Ectodermal cell (in vitro differentiated cells): ENCODE results near the gene TIGD6.

Source experiments
- H3K27ac ChIP-seq: 2 replicates; pipeline ENCODE4 v1.7.0; 2013; ENCODE audit warnings: mild to moderate bottlenecking, low read depth, low read length; ENCODE audit not compliant: insufficient read depth, poor library complexity, severe bottlenecking
- H3K27me3 ChIP-seq: 2 replicates; pipeline ENCODE4 v1.7.0; 2013; ENCODE audit warnings: mild to moderate bottlenecking, low read length; ENCODE audit not compliant: insufficient read depth, control insufficient read depth, poor library complexity, severe bottlenecking
- H3K36me3 ChIP-seq: one replicate; pipeline ENCODE4 v1.7.0; 2013; ENCODE audit warnings: low read length; ENCODE audit not compliant: control insufficient read depth, insufficient read depth
- H3K4me1 ChIP-seq: one replicate; pipeline ENCODE4 v1.7.0; 2013; ENCODE audit warnings: low read length; ENCODE audit not compliant: control insufficient read depth, insufficient read depth
- H3K4me3 ChIP-seq: 2 replicates; pipeline ENCODE4 v1.7.0; 2013; ENCODE audit warnings: low read depth, low read length, control low read depth; ENCODE audit not compliant: insufficient read depth
- H3K9me3 ChIP-seq: 2 replicates; pipeline ENCODE4 v1.7.0; 2013; ENCODE audit warnings: mild to moderate bottlenecking, low read length, moderate library complexity; ENCODE audit not compliant: control insufficient read depth
- WGBS, 2 experiments: methylation state at CpG; one replicate each; pipeline ENCODE4 v1.1.7; 2013; ENCODE audit warnings: missing lambda C conversion rate in 2 of 2; 5-methylcytosine and 5-hydroxymethylcytosine counted together

The TIGD6 gene

DNA sequence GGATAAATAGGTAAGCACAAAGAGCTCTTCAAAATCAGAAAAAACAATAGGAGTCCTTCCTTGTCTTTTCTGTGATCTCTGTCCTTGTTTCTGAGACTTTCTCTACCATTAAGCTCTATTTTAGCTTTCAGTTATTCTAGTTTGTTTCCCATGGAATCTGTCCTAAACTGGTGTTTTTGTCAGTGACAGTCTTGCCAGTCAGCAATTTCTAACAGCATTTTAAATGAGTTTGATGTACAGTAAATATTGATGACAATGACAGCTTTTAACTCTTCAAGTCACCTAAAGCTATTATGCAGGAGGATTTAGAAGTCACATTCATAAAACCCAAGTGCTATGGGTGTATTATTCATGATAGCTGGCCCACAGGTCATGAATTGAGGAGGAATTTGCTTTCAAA lies 17.9 kb downstream of the TIGD6 start:
- H3K4me3 ChIP-seq: no peak overlapping the region
- peaks cover 5% of the 10 kb centered on the region for H3K36me3 ChIP-seq

DNA sequence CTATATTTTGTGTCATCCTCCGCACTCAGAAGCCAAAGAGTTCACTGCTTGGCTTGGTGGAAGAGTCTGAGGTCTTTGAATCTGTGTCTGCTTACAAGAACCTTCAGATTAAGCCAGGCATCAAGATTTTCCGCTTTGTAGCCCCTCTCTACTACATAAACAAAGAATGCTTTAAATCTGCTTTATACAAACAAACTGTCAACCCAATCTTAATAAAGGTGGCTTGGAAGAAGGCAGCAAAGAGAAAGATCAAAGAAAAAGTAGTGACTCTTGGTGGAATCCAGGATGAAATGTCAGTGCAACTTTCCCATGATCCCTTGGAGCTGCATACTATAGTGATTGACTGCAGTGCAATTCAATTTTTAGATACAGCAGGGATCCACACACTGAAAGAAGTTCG lies 19.2 kb downstream of the TIGD6 start:
- Histone ChIP-seq H3K4me1 (no peaks in the 10 kb centered on the region), H3K36me3 (peaks cover 5% of the 10 kb centered on the region), H3K27ac (no peak overlapping the region), H3K4me3 (no peak overlapping the region), H3K9me3 (no peaks in the 10 kb centered on the region), H3K27me3 (no peaks in the 10 kb centered on the region)
- 82 to 86% methylated on average over 3 of the region's 3 CpGs for WGBS, 2 experiments

More for the DNA sequence above, 17.9 kb downstream of the TIGD6 start:
- Histone ChIP-seq H3K4me1 (no peaks in the 10 kb centered on the region), H3K27me3 (no peaks in the 10 kb centered on the region), H3K27ac (no peak overlapping the region), H3K9me3 (no peaks in the 10 kb centered on the region)

DNA sequence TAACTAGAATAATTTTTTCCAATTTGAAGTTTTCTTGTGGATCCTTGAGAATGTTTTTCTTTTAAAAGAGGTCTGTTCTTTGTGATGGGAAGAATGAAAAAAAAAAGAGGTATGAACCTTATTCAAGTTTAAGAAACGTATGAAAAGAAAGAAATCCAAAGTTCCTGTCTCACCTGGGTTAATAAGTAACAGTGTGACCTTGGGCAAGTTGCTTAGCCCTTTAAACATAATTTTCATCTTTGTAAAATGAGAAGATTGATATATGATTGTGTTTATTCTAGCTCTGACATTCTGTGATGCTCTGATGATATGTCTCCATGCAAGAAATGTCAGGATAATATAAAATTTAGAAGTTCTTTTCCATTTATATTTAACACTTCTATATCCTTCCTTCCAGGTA lies 20.6 kb downstream of the TIGD6 start:
- Histone ChIP-seq H3K27ac (no peak overlapping the region), H3K9me3 (no peaks in the 10 kb centered on the region), H3K4me3 (no peak overlapping the region), H3K36me3 (peaks cover 5% of the 10 kb centered on the region), H3K4me1 (no peaks in the 10 kb centered on the region), H3K27me3 (no peaks in the 10 kb centered on the region)
- 100% methylated on average over 1 of the region's 1 CpG for WGBS, 2 experiments

DNA sequence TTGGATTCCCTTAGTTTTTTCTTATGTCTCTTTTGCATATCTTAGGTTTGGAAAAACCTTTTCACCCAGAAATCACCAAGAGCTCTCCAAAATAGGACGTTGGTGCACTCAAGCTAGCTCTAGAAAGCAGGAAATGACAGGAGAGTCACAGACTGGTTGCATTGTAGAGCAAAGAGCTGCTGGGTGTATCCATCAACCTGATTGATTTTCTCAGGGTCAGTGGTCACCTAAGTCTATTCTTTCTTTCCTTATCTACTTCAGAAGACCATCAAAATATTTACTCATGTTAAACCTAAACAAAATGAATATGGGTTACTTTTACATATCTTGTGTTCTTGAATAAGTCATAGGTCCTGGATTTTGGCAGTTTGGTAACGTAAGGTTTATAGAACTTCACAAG lies 25.0 kb downstream of the TIGD6 start:
- peaks cover 4% of the 10 kb centered on the region for H3K36me3 ChIP-seq
- no peak overlapping the region for H3K4me3 ChIP-seq
- H3K9me3 ChIP-seq: no peaks in the 10 kb centered on the region
- H3K4me1 ChIP-seq: no peaks in the 10 kb centered on the region
- no peaks in the 10 kb centered on the region for H3K27me3 ChIP-seq
- WGBS, 2 experiments: 80 to 85% methylated on average over 2 of the region's 2 CpGs
- H3K27ac ChIP-seq: peak overlapping the region; percentile 26

DNA sequence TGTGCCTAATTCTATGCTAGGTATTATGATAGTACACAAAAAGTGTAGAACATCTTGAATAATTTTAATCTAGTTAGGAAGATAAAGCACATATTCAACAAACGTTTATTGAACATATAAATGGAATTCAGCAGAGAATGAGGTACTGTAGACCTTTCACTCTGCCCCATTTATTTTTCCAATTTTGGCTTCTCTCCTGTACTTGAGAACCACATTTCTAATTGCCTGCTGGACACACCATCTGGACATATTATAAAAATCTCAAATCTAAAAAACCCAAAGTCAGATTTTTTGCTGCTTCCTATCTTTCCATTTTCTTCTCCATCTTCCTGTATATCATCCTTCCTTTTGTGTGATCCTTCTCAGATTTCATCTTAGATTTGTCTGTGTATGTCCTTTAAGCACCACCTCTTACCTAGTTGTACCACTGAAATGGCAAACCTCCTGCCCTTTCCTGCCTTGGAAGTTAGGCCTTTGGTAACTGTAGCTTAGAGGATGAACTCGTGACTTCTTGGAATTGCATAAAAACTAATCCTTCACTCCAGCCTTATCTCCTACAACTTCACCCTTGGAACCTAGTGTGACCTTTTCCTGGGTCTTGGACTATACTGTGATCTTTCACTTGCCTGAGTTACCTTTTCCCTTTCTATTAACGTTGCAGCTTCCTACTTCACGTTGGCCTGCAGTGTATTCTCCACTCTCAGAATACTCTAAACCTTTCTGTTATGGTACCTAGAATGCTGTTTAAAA lies 31.1 kb downstream of the TIGD6 start:
- Histone ChIP-seq H3K27ac (no peak overlapping the region), H3K36me3 (no peaks in the 10 kb centered on the region), H3K4me1 (no peaks in the 10 kb centered on the region), H3K4me3 (no peak overlapping the region), H3K27me3 (no peaks in the 10 kb centered on the region), H3K9me3 (no peaks in the 10 kb centered on the region)
- 85 to 98% methylated on average over 4 of the region's 4 CpGs for WGBS, 2 experiments

DNA sequence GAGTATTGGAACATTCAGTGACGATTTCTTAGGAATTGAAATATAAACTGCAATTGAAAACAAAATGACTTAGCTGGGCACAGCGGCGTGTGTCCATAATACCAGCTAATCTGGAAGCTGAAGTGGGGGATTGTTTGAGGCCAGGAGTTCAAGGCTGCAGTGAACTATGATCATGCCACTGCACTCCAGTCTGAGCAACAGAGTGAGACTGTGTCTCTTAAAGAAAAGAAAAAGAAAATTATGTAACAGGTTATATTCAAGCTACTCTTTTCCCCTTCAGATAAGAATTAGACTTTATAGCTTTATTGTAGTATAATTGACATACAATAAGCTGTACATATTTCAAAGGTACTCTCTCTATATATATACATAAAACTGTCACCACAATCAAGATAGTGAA lies 33.5 kb downstream of the TIGD6 start:
- WGBS, 2 experiments: 95 to 96% methylated on average over 3 of the region's 3 CpGs
- Histone ChIP-seq H3K27ac (no peak overlapping the region), H3K9me3 (no peaks in the 10 kb centered on the region), H3K36me3 (no peaks in the 10 kb centered on the region), H3K27me3 (no peaks in the 10 kb centered on the region), H3K4me3 (no peak overlapping the region), H3K4me1 (no peaks in the 10 kb centered on the region)

DNA sequence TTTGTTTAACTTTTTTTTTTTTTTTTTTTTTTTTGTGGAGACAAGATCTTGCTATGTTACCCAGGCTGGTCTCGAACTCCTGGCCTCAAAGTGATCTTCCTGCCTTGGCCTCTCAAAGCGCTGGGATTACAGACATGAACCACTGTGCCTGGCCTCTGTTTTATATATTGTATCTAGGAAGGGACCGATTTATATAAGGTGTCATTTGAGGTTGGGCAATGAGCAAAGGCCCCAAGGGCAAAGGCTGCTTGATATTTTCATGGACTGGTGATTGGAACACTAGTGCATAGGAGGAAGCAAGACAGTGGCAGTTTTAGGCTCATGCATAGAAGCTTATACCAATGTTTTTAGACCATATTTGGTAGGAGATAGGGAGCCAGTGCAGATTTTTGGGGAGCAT lies 36.7 kb downstream of the TIGD6 start:
- 93 to 97% methylated on average over 3 of the region's 3 CpGs for WGBS, 2 experiments
- no peak overlapping the region for H3K27ac ChIP-seq
- H3K4me3 ChIP-seq: no peak overlapping the region
- H3K4me1 ChIP-seq: peaks cover 9% of the 10 kb centered on the region
- no peaks in the 10 kb centered on the region for H3K36me3 ChIP-seq
- peaks cover 9% of the 10 kb centered on the region for H3K27me3 ChIP-seq
- no peaks in the 10 kb centered on the region for H3K9me3 ChIP-seq

DNA sequence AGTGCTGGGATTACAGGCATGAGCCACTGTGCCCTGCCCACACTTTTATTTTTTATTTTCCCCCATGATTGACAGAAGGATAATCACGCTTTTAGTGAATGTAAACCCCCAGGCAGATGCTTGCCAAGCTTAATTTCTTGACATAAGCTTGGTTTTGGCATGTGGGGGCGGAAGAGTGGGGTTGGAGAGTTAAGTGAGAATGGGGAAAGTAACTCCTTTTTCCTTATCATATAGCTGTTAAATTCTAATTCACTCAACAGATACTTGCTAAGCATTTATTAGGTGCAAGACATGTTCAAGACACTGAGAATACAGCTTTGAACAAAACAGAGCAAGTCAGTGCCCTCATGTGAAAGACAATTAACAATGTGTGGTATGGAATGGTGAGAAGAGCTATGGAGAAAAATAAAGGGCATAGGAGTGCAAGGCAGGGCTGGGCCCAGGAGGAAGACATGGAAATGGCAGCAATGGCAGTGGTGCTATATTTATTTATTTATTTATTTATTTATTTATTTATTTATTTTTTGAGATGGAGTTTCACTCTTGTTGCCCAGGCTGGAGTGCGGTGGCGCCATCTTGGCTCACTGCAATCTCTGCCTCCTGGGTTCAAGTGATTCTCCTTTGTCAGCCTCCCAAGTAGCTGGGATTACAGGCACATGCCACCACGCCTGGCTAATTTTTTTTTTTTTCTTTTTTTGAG lies 37.7 kb downstream of the TIGD6 start:
- no peak overlapping the region for H3K27ac ChIP-seq
- peaks cover 9% of the 10 kb centered on the region for H3K4me1 ChIP-seq
- H3K4me3 ChIP-seq: no peak overlapping the region
- H3K27me3 ChIP-seq: peaks cover 9% of the 10 kb centered on the region
- no peaks in the 10 kb centered on the region for H3K9me3 ChIP-seq
- no peaks in the 10 kb centered on the region for H3K36me3 ChIP-seq
- WGBS, 2 experiments: 94 to 97% methylated on average over 4 to 5 of the region's 5 CpGs

DNA sequence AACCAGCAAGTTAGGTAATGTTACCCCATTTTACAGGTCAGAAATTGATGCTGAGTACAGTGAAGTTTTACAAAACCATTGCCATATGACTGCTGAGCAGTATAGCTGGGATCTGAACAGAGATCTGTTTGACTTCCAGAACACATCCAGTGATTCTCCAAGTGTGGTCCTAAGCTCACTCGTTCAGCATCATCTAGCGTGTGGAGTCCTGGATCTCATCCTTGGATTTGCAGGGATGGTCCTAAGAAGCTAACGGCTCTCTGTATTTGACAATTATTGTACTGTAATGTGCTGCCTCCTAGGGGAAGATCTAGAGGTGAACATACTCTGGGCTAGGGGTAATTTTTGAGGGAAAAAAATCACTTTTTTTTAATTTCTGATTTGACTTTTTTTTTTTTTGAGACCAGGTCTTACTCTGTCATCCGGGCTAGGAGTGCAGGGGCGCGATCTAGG lies 38.5 kb downstream of the TIGD6 start:
- Histone ChIP-seq H3K4me1 (peaks cover 9% of the 10 kb centered on the region), H3K36me3 (no peaks in the 10 kb centered on the region), H3K27ac (no peak overlapping the region), H3K9me3 (no peaks in the 10 kb centered on the region), H3K27me3 (peaks cover 9% of the 10 kb centered on the region), H3K4me3 (no peak overlapping the region)
- WGBS, 2 experiments: 77 to 79% methylated on average over 6 of the region's 6 CpGs

DNA sequence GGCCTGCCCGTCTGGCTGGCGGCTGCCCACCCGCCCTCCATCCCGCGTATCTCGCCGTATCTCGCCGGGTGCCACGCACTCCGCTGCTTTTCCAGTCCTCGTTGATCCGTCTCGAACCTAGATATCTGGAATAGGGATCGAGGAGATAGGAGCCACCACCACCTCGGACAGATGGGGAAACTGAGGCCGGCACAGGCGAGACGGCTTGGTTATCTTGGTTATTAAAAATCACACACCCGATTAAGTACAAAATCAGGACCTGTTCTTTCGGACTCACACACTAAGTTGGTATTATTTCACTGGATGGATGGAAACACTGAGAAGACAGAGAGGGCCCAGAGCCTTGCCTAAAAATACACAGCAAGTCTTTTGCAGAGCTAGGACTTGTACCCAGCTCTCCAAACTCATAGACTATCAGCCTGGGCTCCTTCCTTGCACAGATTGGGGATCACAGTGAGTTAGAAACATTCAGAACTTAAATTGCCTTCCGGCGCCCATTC lies 39.2 kb downstream of the TIGD6 start:
- Histone ChIP-seq H3K27ac (no peak overlapping the region), H3K4me1 (peaks cover 9% of the 10 kb centered on the region), H3K4me3 (peak overlapping the region; percentile 71), H3K9me3 (no peaks in the 10 kb centered on the region), H3K36me3 (no peaks in the 10 kb centered on the region), H3K27me3 (peaks cover 9% of the 10 kb centered on the region)
- 9 to 12% methylated on average over 22 to 23 of the region's 23 CpGs for WGBS, 2 experiments
